Neural progenitor cell (in vitro differentiated cells): ENCODE results near the gene HNF1B. TPM values are rescaled to one million over a fixed set of nuclear protein-coding genes. Genes with fewer than 3 reads are reported as not detected.

ENCODE experiments used
- DNase-seq: peaks from one replicate; pipeline ENCODE4 v3.0.0-alpha.2; 2016; ENCODE audit warnings: low spot score
- H2AFZ ChIP-seq: fragments of 200-600 bp; sonication (generic); replicated peaks from 2 replicates; pipeline ENCODE4 v1.6.1; 2016; ENCODE audit warnings: antibody characterized with exemption
- H3F3A ChIP-seq: fragments of 200-600 bp; sonication (generic); 2 replicates; pipeline ENCODE4 v1.6.1; 2016; ENCODE audit warnings: antibody characterized with exemption, low read depth
- H3K27ac ChIP-seq: fragments of 200-600 bp; sonication (generic); 2 replicates; pipeline ENCODE4 v1.5.1; 2016; ENCODE audit warnings: mild to moderate bottlenecking
- H3K27me3 ChIP-seq: fragments of 200-600 bp; sonication (generic); 2 replicates; pipeline ENCODE4 v1.6.1; 2016; ENCODE audit warnings: mild to moderate bottlenecking, moderate library complexity
- H3K36me3 ChIP-seq: fragments of 200-600 bp; sonication (generic); 2 replicates; pipeline ENCODE4 v1.5.1; 2016
- H3K4me1 ChIP-seq: fragments of 200-600 bp; sonication (generic); 2 replicates; pipeline ENCODE4 v1.6.1; 2016; ENCODE audit warnings: mixed run types
- H3K4me2 ChIP-seq: fragments of 200-600 bp; sonication (generic); 2 replicates; pipeline ENCODE4 v1.6.1; 2016
- H3K4me3 ChIP-seq: fragments of 200-600 bp; sonication (generic); 2 replicates; pipeline ENCODE4 v1.5.1; 2016
- H3K79me2 ChIP-seq: fragments of 200-600 bp; sonication (generic); 2 replicates; pipeline ENCODE4 v1.6.1; 2016; ENCODE audit warnings: low read depth
- H3K9ac ChIP-seq: fragments of 200-600 bp; sonication (generic); 2 replicates; pipeline ENCODE4 v1.6.1; 2016
- H3K9me3 ChIP-seq: fragments of 200-600 bp; sonication (generic); 2 replicates; pipeline ENCODE4 v1.5.1; 2016; ENCODE audit warnings: low read depth
- H4K20me1 ChIP-seq: fragments of 200-600 bp; sonication (generic); 2 replicates; pipeline ENCODE4 v1.6.1; 2016; ENCODE audit warnings: low read depth
- H3K27ac Mint-ChIP-seq: 3 replicates; pipeline ENCODE4 v1.8.0; 2021; ENCODE audit warnings: mixed read lengths
- H3K27me3 Mint-ChIP-seq: 2 replicates; pipeline ENCODE4 v1.8.0; 2022; ENCODE audit warnings: low read depth, mild to moderate bottlenecking, inconsistent platforms, moderate library complexity, mixed read lengths; ENCODE audit not compliant: insufficient read depth
- H3K36me3 Mint-ChIP-seq: 3 replicates; pipeline ENCODE4 v1.8.0; 2021; ENCODE audit warnings: mixed read lengths
- H3K4me1 Mint-ChIP-seq: 3 replicates; pipeline ENCODE4 v1.8.0; 2021; ENCODE audit warnings: mixed read lengths
- H3K4me3 Mint-ChIP-seq: 3 replicates; pipeline ENCODE4 v1.8.0; 2021; ENCODE audit warnings: mild to moderate bottlenecking, moderate library complexity, mixed read lengths
- H3K9me3 Mint-ChIP-seq: 3 replicates; pipeline ENCODE4 v1.8.0; 2020; ENCODE audit warnings: mixed read lengths
- CTCF ChIP-seq: fragments of 200-600 bp; sonication (generic); IDR thresholded peaks from 2 replicates; pipeline ENCODE4 v1.5.1; 2017; ENCODE audit warnings: antibody characterized with exemption, mild to moderate bottlenecking
- EZH2 ChIP-seq: fragments of 200-600 bp; sonication (generic); IDR thresholded peaks from 2 replicates; pipeline ENCODE4 v1.6.1; 2017; ENCODE audit warnings: antibody characterized with exemption, mild to moderate bottlenecking, moderate library complexity
- EZH2phosphoT487 ChIP-seq: fragments of 200-600 bp; sonication (generic); IDR thresholded peaks from 2 replicates; pipeline ENCODE4 v1.6.1; 2017; ENCODE audit warnings: antibody characterized with exemption
- total RNA-seq: library from RNA; depleted of rRNA; stranded (reverse); fragments of >200 nt; gene quantifications from 2 replicates; pipeline ENCODE4 v1.2.3, GENCODE V29; 2015; ENCODE audit warnings: low replicate concordance

Gene HNF1B
- total RNA-seq, 1 donor from 2014 or later: not detected

DNA sequence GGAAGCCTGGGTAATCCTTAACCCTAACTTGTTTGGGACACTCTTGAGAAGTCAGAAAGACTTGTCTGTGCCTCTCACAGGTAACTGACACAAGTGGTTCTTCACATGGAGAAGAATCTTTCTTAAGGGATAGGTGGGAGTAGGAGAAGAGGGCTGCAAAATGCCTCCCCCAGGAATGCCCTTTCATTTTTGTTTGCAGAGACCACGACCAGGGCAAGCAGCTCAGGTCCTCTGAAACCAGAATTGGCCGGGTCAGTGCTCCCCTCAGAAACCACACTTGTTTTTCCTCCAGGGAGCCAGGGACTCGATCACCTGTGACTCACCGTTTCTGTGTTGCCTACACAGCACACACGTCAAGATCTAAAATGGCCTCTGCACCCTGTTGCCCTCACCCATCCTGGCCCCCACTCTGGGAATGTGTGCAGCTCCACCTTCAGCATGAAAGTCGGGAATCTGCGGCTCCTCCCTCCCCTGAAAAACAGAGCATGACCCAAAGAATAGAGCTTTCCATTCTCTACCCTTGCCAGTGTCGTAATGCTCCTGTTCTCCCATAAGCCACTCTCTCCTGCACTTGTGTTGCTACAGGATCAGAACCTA is 36.1 kb downstream of the HNF1B start:
- Histone ChIP-seq H4K20me1 (no peaks in the 10 kb centered on the region), H3K9ac (no peak overlapping the region), H3F3A (peaks cover 6% of the 10 kb centered on the region), H3K4me3 (no peak overlapping the region), H3K27ac (no peak overlapping the region), H3K4me2 (no peak overlapping the region), H3K27me3 (peaks cover 13% of the 10 kb centered on the region), H2AFZ (no peak overlapping the region), H3K9me3 (no peaks in the 10 kb centered on the region), H3K79me2 (no peaks in the 10 kb centered on the region), H3K36me3 (no peaks in the 10 kb centered on the region), H3K4me1 (peaks cover 5% of the 10 kb centered on the region)
- Mint-ChIP-seq H3K27me3 (peaks cover 9% of the 10 kb centered on the region), H3K4me1 (peaks cover 15% of the 10 kb centered on the region), H3K36me3 (no peaks in the 10 kb centered on the region), H3K27ac (no peak overlapping the region), H3K4me3 (no peak overlapping the region), H3K9me3 (peaks cover 3% of the 10 kb centered on the region)
- DNase-seq: no peak
- no peak for TF ChIP-seq EZH2phosphoT487
- TF ChIP-seq CTCF: no peak
- TF ChIP-seq EZH2: no peak

- Mint-ChIP-seq H3K4me1 (peaks cover 15% of the 10 kb centered on the region), H3K36me3 (no peaks in the 10 kb centered on the region), H3K4me3 (no peak overlapping the region), H3K27ac (no peak overlapping the region), H3K9me3 (peaks cover 3% of the 10 kb centered on the region), H3K27me3 (peaks cover 9% of the 10 kb centered on the region)
- Histone ChIP-seq H3K9ac (no peak overlapping the region), H3K4me3 (no peak overlapping the region), H3K4me1 (peaks cover 5% of the 10 kb centered on the region), H3F3A (peaks cover 6% of the 10 kb centered on the region), H3K36me3 (no peaks in the 10 kb centered on the region), H2AFZ (no peak overlapping the region), H3K27me3 (peaks cover 17% of the 10 kb centered on the region), H3K79me2 (no peaks in the 10 kb centered on the region), H3K9me3 (no peaks in the 10 kb centered on the region), H3K4me2 (no peak overlapping the region), H3K27ac (no peak overlapping the region), H4K20me1 (no peaks in the 10 kb centered on the region)
- TF ChIP-seq CTCF (no peak), EZH2phosphoT487 (no peak), EZH2 (no peak)
- DNase-seq: no peak
Measured at GRCh38 chr17:37708008-37708615, 36.7 kb downstream of the HNF1B start.

- Histone ChIP-seq H3K9me3 (no peaks in the 10 kb centered on the region), H3K79me2 (no peaks in the 10 kb centered on the region), H3F3A (peaks cover 6% of the 10 kb centered on the region), H3K27me3 (peaks cover 17% of the 10 kb centered on the region), H3K4me2 (no peak overlapping the region), H3K27ac (no peak overlapping the region), H3K4me3 (no peak overlapping the region), H3K36me3 (no peaks in the 10 kb centered on the region), H3K4me1 (peaks cover 5% of the 10 kb centered on the region), H3K9ac (no peak overlapping the region), H4K20me1 (no peaks in the 10 kb centered on the region), H2AFZ (no peak overlapping the region)
- H3K27ac Mint-ChIP-seq: no peak overlapping the region
- H3K9me3 Mint-ChIP-seq: peaks cover 3% of the 10 kb centered on the region
- peaks cover 13% of the 10 kb centered on the region for H3K27me3 Mint-ChIP-seq
- no peak for DNase-seq
- no peaks in the 10 kb centered on the region for H3K36me3 Mint-ChIP-seq
- H3K4me3 Mint-ChIP-seq: no peak overlapping the region
- H3K4me1 Mint-ChIP-seq: peaks cover 15% of the 10 kb centered on the region
- TF ChIP-seq EZH2phosphoT487: no peak
- TF ChIP-seq CTCF: no peak
- TF ChIP-seq EZH2: no peak
Measured at GRCh38 chr17:37706446-37706845, 38.4 kb downstream of the HNF1B start.
